Fibroblast of lung (primary cell): Measurements from ENCODE around the gene PPP4R1. TPM values are rescaled to one million over a fixed set of nuclear protein-coding genes. Genes with fewer than 3 reads are reported as not detected.

ENCODE experiments used
- DNase-seq, 2 donors: peaks; one replicate each; pipeline versions ENCODE4 v3.0.0 to v3.0.0-alpha.2; 2010; ENCODE audit warnings: low read depth in 2 of 2
- H2AFZ ChIP-seq: 2 replicates; pipeline ENCODE4 v1.5.1; 2012; ENCODE audit warnings: low read length, control low read depth, inconsistent platforms
- H3K27ac ChIP-seq: 2 replicates; pipeline ENCODE4 v1.5.1; 2011; ENCODE audit warnings: low read length, control low read depth; ENCODE audit not compliant: insufficient read depth
- H3K27me3 ChIP-seq: 2 replicates; pipeline ENCODE4 v1.5.1; 2011; ENCODE audit warnings: mild to moderate bottlenecking, low read length; ENCODE audit not compliant: control insufficient read depth, insufficient read depth
- H3K36me3 ChIP-seq: 2 replicates; pipeline ENCODE4 v1.5.1; 2011; ENCODE audit warnings: low read length; ENCODE audit not compliant: control insufficient read depth, insufficient read depth
- H3K4me1 ChIP-seq: 2 replicates; pipeline ENCODE4 v1.5.1; 2011; ENCODE audit warnings: low read length; ENCODE audit not compliant: control insufficient read depth, insufficient read depth; ENCODE audit errors: extremely low read depth
- H3K4me2 ChIP-seq: 2 replicates; pipeline ENCODE4 v1.5.1; 2011; ENCODE audit warnings: low read length, control low read depth; ENCODE audit not compliant: insufficient read depth; ENCODE audit errors: extremely low read depth
- H3K4me3 ChIP-seq, 4 experiments: fragments of 200-600 bp in 1 of 4; sonication (generic) in 1 of 4; replicated peaks in 1 of 4; 2 replicates each; pipeline ENCODE4 v1.5.1; 2011 to 2016; ENCODE audit warnings: low read length in 4 of 4, low read depth in 3 of 4, mild to moderate bottlenecking in 3 of 4, control low read depth in 2 of 4, inconsistent platforms in 1 of 4, mixed read lengths in 1 of 4; ENCODE audit not compliant: insufficient read depth in 1 of 4; ENCODE audit errors: control extremely low read depth in 1 of 4
- H3K79me2 ChIP-seq: 2 replicates; pipeline ENCODE4 v1.5.1; 2012; ENCODE audit warnings: mild to moderate bottlenecking, low read length, inconsistent platforms; ENCODE audit not compliant: control insufficient read depth, insufficient read depth
- H3K9ac ChIP-seq: 2 replicates; pipeline ENCODE4 v1.5.1; 2011; ENCODE audit warnings: mild to moderate bottlenecking, low read length, control low read depth; ENCODE audit not compliant: insufficient read depth
- H3K9me3 ChIP-seq: 2 replicates; pipeline ENCODE4 v1.5.1; 2012; ENCODE audit warnings: low read depth, low read length; ENCODE audit not compliant: control insufficient read depth, insufficient read depth
- H4K20me1 ChIP-seq: 2 replicates; pipeline ENCODE4 v1.5.1; 2011; ENCODE audit warnings: low read length; ENCODE audit not compliant: control insufficient read depth, insufficient read depth; ENCODE audit errors: extremely low read depth
- EZH2 ChIP-seq: IDR thresholded peaks from 2 replicates; pipeline ENCODE4 v1.5.1; 2012; ENCODE audit warnings: low read length, control low read depth, mild to moderate bottlenecking; ENCODE audit errors: missing control alignments
- polyA plus RNA-seq, 2 donors: library from polyadenylated mRNA; depleted of rRNA in 1 of 2; stranded (reverse) in 1 of 2; unstranded in 1 of 2; fragments of >200 nt; gene quantifications; 2 replicates each; pipeline ENCODE4 v1.2.1, GENCODE V29; 2011 to 2012; ENCODE audit warnings: missing spikeins in 1 of 2
- total RNA-seq: library from RNA; depleted of rRNA; stranded (reverse); fragments of >200 nt; gene quantifications from 2 replicates; pipeline ENCODE4 v1.2.1, GENCODE V29; 2014
- TF ChIP-seq, protein P1 (sequence below), 2 donors: IDR thresholded peaks in 1 of 2; conservative IDR thresholded peaks in 1 of 2; 1 replicate in 1 of 2; 2 replicates in 1 of 2; pipeline ENCODE4 v1.5.1; 2011 to 2012; ENCODE audit warnings: low read length in 2 of 2, control low read depth in 1 of 2, inconsistent platforms in 1 of 2, low read depth in 1 of 2, mild to moderate bottlenecking in 1 of 2

PPP4R1 gene
- total and polyA plus RNA-seq, 2 donors (not counting 1 experiment from before 2014, with no cell fraction given): 83.5 to 108 TPM

DNA sequence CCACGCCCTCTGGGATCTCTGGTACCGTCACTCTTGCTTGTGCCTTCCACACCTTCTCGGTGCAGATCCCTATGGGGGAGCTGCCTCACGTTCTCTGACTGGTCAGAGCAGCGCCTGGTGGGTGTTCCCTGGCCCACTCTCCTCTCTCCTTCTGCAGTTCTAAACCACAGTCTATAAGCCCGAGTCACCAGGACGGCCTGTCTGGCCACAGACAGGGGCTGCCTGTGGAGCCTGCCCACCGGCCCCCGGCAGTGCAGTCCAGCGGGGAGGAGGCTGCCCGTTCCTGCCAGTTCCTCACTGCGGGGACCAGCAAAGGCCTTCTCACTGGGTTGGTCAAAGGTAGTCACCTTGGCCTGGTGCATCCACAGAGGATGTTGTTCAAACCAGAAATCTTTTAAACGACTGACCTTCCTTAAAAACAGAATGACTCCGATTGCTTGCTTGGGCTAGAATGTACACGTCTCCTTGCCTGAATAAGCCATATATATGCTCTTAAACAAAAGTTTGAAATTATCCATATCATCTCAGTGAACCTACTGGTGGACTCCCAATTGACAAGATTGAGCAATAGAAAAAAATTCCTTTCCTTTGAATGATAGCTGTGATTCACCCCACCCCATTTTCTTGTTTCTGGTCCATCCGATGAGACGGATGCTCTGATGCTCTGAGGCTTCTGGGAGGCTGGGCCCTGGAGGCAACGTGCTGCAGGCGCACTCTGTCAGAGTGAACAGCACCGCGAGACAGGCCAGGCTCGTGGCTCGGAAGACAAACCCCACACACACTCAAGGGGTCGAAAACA, 77.8 kb downstream of the PPP4R1 start:
- H3K4me1 ChIP-seq: peaks cover 6% of the 10 kb centered on the region
- peaks cover 15% of the 10 kb centered on the region for H3K36me3 ChIP-seq
- H3K4me3 ChIP-seq: no peak overlapping the region
- H3K79me2 ChIP-seq: no peaks in the 10 kb centered on the region
- H3K9me3 ChIP-seq: no peaks in the 10 kb centered on the region
- no peaks in the 10 kb centered on the region for H3K27me3 ChIP-seq
- no peak overlapping the region for H2AFZ ChIP-seq
- H3K27ac ChIP-seq: peak overlapping the region; percentile 86
- H4K20me1 ChIP-seq: no peaks in the 10 kb centered on the region
- TF ChIP-seq, protein P1, sequence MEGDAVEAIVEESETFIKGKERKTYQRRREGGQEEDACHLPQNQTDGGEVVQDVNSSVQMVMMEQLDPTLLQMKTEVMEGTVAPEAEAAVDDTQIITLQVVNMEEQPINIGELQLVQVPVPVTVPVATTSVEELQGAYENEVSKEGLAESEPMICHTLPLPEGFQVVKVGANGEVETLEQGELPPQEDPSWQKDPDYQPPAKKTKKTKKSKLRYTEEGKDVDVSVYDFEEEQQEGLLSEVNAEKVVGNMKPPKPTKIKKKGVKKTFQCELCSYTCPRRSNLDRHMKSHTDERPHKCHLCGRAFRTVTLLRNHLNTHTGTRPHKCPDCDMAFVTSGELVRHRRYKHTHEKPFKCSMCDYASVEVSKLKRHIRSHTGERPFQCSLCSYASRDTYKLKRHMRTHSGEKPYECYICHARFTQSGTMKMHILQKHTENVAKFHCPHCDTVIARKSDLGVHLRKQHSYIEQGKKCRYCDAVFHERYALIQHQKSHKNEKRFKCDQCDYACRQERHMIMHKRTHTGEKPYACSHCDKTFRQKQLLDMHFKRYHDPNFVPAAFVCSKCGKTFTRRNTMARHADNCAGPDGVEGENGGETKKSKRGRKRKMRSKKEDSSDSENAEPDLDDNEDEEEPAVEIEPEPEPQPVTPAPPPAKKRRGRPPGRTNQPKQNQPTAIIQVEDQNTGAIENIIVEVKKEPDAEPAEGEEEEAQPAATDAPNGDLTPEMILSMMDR (conservative IDR thresholded peaks at IDR 0.05 in 1 of 2, IDR thresholded peaks at IDR 0.05 in 1 of 2; ENCODE audit: low read depth in 1 of 2, low read length in 2 of 2): no peak
- no peak for TF ChIP-seq EZH2
- DNase-seq: no peak
- H3K9ac ChIP-seq: no peak overlapping the region
- no peak overlapping the region for H3K4me2 ChIP-seq

DNA sequence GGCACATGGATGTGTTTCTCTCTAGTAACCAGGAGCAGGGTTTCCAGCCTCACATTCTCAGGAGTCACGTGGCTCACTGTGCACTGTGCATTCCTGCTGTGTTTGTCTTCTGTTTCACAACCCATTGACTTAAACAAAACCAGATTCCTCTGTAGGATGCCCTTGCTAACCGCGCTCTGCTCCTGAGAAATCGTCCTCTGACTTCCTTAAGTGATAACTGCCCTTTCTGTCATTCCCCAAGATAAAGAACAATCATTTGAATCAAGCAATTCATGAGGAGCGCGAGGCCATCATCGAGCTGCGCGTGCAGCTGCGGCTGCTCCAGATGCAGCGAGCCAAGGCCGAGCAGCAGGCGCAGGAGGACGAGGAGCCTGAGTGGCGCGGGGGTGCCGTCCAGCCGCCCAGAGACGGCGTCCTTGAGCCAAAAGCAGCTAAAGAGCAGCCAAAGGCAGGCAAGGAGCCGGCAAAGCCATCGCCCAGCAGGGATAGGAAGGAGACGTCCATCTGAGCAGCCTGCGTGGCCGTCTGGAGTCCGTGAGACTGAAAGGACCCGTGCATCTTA, 78.8 kb downstream of the PPP4R1 start:
- Histone ChIP-seq H3K36me3 (peaks cover 15% of the 10 kb centered on the region), H3K79me2 (no peaks in the 10 kb centered on the region), H3K9ac (peak overlapping the region; percentile 51), H3K27me3 (no peaks in the 10 kb centered on the region), H3K27ac (peak overlapping the region; percentile 86), H3K4me2 (peak overlapping the region; percentile 78), H2AFZ (no peak overlapping the region), H3K4me1 (peaks cover 6% of the 10 kb centered on the region), H4K20me1 (no peaks in the 10 kb centered on the region), H3K4me3 (peak overlapping the region in 2 of 4 experiments; percentile 20 to 27), H3K9me3 (no peaks in the 10 kb centered on the region)
- no peak for TF ChIP-seq EZH2
- DNase-seq: peak; percentile 85 to 90

DNA sequence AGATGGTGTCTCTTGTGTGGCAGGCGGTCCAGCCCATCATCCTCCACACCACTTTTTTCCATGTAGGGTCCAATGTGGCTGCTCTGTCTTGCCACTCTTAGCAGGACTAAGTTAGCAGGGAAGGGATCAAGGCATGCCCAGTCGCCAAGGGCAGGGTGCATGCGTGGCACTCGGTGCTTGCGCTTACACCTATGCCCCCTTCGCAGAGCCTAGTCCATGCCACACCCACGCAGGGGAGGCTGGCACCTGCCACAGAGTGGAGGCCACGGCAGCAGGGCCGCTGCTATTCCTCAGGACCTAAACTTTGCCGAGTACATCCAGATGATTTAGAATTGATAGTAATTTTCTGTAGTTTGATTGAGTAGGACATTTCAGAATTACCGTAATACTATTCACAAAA, 79.5 kb downstream of the PPP4R1 start:
- Histone ChIP-seq H3K4me3 (no peak overlapping the region), H4K20me1 (no peaks in the 10 kb centered on the region), H3K9me3 (no peaks in the 10 kb centered on the region), H3K27me3 (no peaks in the 10 kb centered on the region), H3K4me2 (no peak overlapping the region), H3K79me2 (no peaks in the 10 kb centered on the region), H2AFZ (no peak overlapping the region), H3K36me3 (peaks cover 15% of the 10 kb centered on the region), H3K4me1 (peaks cover 6% of the 10 kb centered on the region), H3K27ac (peak overlapping the region; percentile 86), H3K9ac (peak overlapping the region; percentile 20)
- TF ChIP-seq EZH2: no peak
- TF ChIP-seq, protein P1 (conservative IDR thresholded peaks at IDR 0.05 in 1 of 2, IDR thresholded peaks at IDR 0.05 in 1 of 2; ENCODE audit: low read depth in 1 of 2, low read length in 2 of 2): no peak
- DNase-seq: no peak
